A673 (cell line): ENCODE data around the gene RAB40A.

Source experiments
- EZH2 ChIP-seq: fragments of 200-600 bp; sonication (generic); IDR thresholded peaks from 2 replicates; pipeline ENCODE4 v1.6.1; 2017; ENCODE audit warnings: borderline replicate concordance, low read depth, mild to moderate bottlenecking, mixed read lengths, antibody characterized with exemption, low read length; ENCODE audit not compliant: poor library complexity, severe bottlenecking
- TF ChIP-seq, protein P1 (sequence below): fragments of 300-800, 200-600 bp; sonication (generic); conservative IDR thresholded peaks from 2 replicates; pipeline ENCODE4 v1.5.1; 2017; ENCODE audit warnings: low read depth, mild to moderate bottlenecking, antibody characterized with exemption, low read length, moderate library complexity, mixed read lengths

DNA sequence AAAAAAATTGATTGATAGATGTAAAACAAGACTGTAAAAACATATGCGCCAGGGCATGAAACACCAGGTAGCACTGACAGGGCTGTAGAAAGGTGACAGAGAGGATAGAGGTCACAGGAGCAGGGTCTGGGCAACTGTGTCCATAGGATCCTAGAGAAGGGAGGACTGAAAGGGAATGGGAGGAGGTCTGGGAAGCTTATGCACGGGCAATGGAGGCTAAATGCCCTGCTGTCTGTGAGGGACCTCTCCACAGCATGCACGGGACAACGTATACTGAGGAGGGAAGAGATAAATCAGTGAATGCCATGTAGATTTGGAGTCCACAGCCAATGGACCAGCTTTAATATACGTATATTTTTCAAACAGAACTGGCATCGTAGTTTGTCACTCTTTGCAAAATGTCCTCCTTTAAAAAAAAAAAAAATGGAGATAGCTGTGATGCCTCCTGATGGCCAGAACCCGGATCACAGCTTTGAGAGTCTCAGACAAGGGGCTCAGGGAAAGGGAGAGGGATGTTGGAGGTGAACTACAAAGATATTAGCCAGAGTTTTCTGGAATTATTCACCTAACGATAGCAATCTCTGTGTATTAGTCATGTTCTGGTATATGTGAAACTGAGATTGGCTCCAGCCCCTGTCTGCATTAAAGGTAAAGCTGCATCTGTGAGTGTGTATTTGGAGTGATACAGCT is 16.0 kb downstream of the RAB40A start:
- TF ChIP-seq, protein P1, sequence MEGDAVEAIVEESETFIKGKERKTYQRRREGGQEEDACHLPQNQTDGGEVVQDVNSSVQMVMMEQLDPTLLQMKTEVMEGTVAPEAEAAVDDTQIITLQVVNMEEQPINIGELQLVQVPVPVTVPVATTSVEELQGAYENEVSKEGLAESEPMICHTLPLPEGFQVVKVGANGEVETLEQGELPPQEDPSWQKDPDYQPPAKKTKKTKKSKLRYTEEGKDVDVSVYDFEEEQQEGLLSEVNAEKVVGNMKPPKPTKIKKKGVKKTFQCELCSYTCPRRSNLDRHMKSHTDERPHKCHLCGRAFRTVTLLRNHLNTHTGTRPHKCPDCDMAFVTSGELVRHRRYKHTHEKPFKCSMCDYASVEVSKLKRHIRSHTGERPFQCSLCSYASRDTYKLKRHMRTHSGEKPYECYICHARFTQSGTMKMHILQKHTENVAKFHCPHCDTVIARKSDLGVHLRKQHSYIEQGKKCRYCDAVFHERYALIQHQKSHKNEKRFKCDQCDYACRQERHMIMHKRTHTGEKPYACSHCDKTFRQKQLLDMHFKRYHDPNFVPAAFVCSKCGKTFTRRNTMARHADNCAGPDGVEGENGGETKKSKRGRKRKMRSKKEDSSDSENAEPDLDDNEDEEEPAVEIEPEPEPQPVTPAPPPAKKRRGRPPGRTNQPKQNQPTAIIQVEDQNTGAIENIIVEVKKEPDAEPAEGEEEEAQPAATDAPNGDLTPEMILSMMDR = no peak
- TF ChIP-seq EZH2 = no peak
